ENCODE data around the gene NBPF12.
"Not testable (repeated sequence)": the region's sequence is repeated elsewhere in the genome, so short reads cannot be mapped to it uniquely, and the experiment has no call there.

DNA sequence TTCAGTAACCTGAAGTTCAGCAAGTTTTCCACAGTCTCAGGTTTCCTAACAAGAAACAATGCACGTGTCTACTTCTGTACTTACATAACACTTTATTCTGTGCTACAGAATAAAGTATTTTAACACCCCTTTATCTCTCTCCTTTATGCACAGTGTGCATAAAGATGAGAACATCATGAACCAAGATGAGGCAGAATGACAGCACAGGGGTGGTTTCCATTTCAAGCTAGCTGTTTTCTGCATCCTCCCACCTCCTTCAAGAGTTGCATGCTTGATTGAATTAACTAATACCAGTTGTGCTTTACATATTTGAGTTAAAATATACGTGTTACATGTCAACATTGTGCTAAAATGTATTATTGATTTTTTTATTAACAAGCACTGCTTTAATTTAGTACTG lies 14.0 kb upstream of the NBPF12 start:
- not testable (repeated sequence) for TF ChIP-seq EZH2 (IDR thresholded peaks at IDR 0.05; ENCODE audit: borderline replicate concordance, low read depth, low read length, severe bottlenecking)
- TF ChIP-seq, protein P1, sequence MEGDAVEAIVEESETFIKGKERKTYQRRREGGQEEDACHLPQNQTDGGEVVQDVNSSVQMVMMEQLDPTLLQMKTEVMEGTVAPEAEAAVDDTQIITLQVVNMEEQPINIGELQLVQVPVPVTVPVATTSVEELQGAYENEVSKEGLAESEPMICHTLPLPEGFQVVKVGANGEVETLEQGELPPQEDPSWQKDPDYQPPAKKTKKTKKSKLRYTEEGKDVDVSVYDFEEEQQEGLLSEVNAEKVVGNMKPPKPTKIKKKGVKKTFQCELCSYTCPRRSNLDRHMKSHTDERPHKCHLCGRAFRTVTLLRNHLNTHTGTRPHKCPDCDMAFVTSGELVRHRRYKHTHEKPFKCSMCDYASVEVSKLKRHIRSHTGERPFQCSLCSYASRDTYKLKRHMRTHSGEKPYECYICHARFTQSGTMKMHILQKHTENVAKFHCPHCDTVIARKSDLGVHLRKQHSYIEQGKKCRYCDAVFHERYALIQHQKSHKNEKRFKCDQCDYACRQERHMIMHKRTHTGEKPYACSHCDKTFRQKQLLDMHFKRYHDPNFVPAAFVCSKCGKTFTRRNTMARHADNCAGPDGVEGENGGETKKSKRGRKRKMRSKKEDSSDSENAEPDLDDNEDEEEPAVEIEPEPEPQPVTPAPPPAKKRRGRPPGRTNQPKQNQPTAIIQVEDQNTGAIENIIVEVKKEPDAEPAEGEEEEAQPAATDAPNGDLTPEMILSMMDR (IDR thresholded peaks at IDR 0.05; ENCODE audit: borderline replicate concordance, extremely low read depth, low read length, poor library complexity, severe bottlenecking), result not testable (repeated sequence)

Data from DND-41 (cell line).